Measurements from ENCODE around the gene ABL1. TPM values are rescaled to one million over a fixed set of nuclear protein-coding genes. Genes with fewer than 3 reads are reported as not detected.

ABL1 gene
- total and polyA plus RNA-seq, 3 experiments from 2014 or later: 16.3 to 39.3 (median 38.8) TPM

GRCh38 chr9:130918826-130919558, 83.9 kb downstream of the ABL1 start:
- H3K9me3 ChIP-seq (ENCODE audit: low read length): no peaks in the 10 kb centered on the region
- H3K27ac ChIP-seq (ENCODE audit: low read depth, low read length): no peak overlapping the region
- H3K27me3 Mint-ChIP-seq: peaks cover 7 to 11% of the 10 kb centered on the region in 2 donors
- POLR2A ChIA-PET: no interaction called here
- no peaks in the 10 kb centered on the region for H3K4me1 ChIP-seq (ENCODE audit: insufficient read depth, low read length)
- no peaks in the 10 kb centered on the region for H3K9me3 Mint-ChIP-seq
- no peak overlapping the region for H3K27ac Mint-ChIP-seq
- H3K4me1 Mint-ChIP-seq: no peaks in the 10 kb centered on the region
- no peak overlapping the region for H3K4me3 Mint-ChIP-seq
- no peaks in the 10 kb centered on the region for H3K36me3 ChIP-seq (ENCODE audit: insufficient read depth, low read length)
- H3K27me3 ChIP-seq (ENCODE audit: insufficient read depth, low read length, poor library complexity, severe bottlenecking): peaks cover 90% of the 10 kb centered on the region
- CTCF ChIA-PET: no interaction called here
- H3K4me3 ChIP-seq (ENCODE audit: low read length): no peak overlapping the region
- no peaks in the 10 kb centered on the region for H3K36me3 Mint-ChIP-seq
- DNase-seq: no peak

DNA sequence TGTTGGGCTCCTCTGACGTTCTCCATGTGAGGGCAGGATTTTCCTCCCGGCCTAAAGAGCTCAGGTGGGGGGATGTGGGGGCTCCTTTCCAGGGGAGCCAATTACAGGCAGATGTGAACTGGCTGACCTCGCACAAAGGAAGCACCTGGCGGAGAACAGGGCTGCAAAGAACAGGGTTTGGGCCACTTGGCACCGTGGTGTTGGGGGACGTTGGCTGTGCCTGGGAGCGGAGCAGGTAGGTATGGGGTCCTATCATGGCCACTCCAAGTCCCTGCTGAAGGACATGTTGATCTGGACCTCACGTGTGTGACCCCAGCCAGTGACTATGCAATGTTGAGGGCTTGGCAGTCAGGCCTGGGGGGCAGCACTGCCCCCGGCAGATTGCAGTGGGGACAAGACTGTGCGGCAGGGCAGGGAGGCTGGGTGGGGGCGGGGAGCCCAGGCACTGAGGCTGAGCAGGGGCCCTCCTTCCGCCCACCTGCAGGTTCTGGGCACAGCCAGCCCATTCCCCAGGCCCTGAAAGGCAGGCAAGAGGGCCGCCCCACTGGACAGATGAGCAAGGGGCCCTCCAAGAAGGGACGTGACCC, 84.6 kb downstream of the ABL1 start:
- no peaks in the 10 kb centered on the region for H3K4me1 ChIP-seq (ENCODE audit: insufficient read depth, low read length)
- Mint-ChIP-seq H3K27me3 (peaks cover 7 to 11% of the 10 kb centered on the region in 2 donors), H3K9me3 (no peaks in the 10 kb centered on the region), H3K4me1 (no peaks in the 10 kb centered on the region), H3K27ac (no peak overlapping the region), H3K36me3 (no peaks in the 10 kb centered on the region), H3K4me3 (no peak overlapping the region)
- H3K4me3 ChIP-seq (ENCODE audit: low read length): no peak overlapping the region
- peaks cover 85% of the 10 kb centered on the region for H3K27me3 ChIP-seq (ENCODE audit: insufficient read depth, low read length, poor library complexity, severe bottlenecking)
- no peak overlapping the region for H3K27ac ChIP-seq (ENCODE audit: low read depth, low read length)
- H3K9me3 ChIP-seq (ENCODE audit: low read length): no peaks in the 10 kb centered on the region
- ChIA-PET CTCF (no interaction called here), POLR2A (no interaction called here)
- no peak for DNase-seq
- no peaks in the 10 kb centered on the region for H3K36me3 ChIP-seq (ENCODE audit: insufficient read depth, low read length)

DNA sequence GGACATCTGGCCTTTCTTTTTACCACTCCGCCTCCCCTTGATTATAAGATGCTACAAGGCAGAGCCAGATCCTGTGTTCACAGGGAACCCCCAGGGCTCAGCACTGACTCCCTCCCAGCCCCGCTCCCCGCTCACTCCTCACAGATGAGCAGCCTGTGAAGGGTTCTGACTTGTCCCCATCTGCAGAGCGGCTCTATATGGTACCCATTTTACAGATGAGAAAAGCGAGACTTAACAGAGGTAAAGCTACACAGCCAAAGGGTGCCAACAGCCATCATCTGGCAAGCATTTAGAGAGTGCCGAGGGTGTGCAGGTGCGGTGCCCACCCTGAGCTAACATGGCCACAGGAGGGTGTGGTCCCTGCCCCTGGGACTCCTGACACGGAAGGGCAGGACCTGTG, 85.2 kb downstream of the ABL1 start:
- CTCF ChIA-PET: no interaction called here
- H3K4me1 ChIP-seq (ENCODE audit: insufficient read depth, low read length): no peaks in the 10 kb centered on the region
- no peak overlapping the region for H3K4me3 ChIP-seq (ENCODE audit: low read length)
- Mint-ChIP-seq H3K36me3 (no peaks in the 10 kb centered on the region), H3K4me3 (no peak overlapping the region), H3K27ac (no peak overlapping the region), H3K9me3 (no peaks in the 10 kb centered on the region), H3K4me1 (no peaks in the 10 kb centered on the region), H3K27me3 (peaks cover 7 to 11% of the 10 kb centered on the region in 2 donors)
- H3K27me3 ChIP-seq (ENCODE audit: insufficient read depth, low read length, poor library complexity, severe bottlenecking): peaks cover 84% of the 10 kb centered on the region
- H3K9me3 ChIP-seq (ENCODE audit: low read length): no peaks in the 10 kb centered on the region
- no peak overlapping the region for H3K27ac ChIP-seq (ENCODE audit: low read depth, low read length)
- no peaks in the 10 kb centered on the region for H3K36me3 ChIP-seq (ENCODE audit: insufficient read depth, low read length)
- POLR2A ChIA-PET: no interaction called here
- no peak for DNase-seq

GRCh38 chr9:130920762-130921299, 85.8 kb downstream of the ABL1 start:
- H3K36me3 ChIP-seq (ENCODE audit: insufficient read depth, low read length): no peaks in the 10 kb centered on the region
- Mint-ChIP-seq H3K9me3 (no peaks in the 10 kb centered on the region), H3K4me3 (no peak overlapping the region), H3K27me3 (peaks cover 8 to 11% of the 10 kb centered on the region in 2 donors), H3K27ac (no peak overlapping the region), H3K4me1 (no peaks in the 10 kb centered on the region), H3K36me3 (no peaks in the 10 kb centered on the region)
- H3K27me3 ChIP-seq (ENCODE audit: insufficient read depth, low read length, poor library complexity, severe bottlenecking): peaks cover 84% of the 10 kb centered on the region
- CTCF ChIA-PET: no interaction called here
- no peaks in the 10 kb centered on the region for H3K9me3 ChIP-seq (ENCODE audit: low read length)
- POLR2A ChIA-PET: no interaction called here
- H3K4me3 ChIP-seq (ENCODE audit: low read length): no peak overlapping the region
- H3K4me1 ChIP-seq (ENCODE audit: insufficient read depth, low read length): no peaks in the 10 kb centered on the region
- no peak overlapping the region for H3K27ac ChIP-seq (ENCODE audit: low read depth, low read length)
- DNase-seq: no peak

DNA sequence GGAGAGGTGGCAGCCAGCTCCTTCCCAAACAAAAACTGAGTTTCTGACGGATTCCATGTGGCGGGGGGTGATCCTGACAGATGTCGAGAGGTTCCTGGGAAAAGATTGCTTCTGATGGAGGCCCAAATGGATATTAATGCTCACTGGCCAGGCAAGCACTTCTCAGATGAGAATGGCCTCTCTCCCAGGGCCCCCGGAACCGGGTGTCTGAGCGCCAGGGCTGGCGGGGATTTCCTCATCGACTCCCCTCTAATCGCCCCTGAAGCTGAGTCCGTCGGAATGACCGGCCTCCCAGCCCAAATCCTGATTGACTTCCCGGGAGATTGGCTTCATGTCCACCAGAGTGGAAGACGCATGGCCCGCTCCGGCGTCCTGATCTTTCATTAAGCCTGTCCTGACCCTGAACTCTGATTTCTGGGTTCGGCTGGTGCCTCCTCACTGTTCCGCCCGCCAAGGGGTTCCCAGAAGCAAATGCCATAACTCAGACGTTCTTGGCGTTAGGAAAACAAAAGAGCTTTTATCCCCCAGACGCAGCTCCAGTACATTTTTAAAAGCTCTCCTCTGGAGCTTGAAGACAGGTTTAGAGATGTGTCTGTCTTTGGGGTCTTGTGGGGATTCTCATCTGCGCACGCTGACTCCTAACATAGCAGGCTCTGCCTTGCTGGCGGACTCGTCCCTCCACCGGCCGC, 86.4 kb downstream of the ABL1 start:
- CTCF ChIA-PET: no interaction called here
- Mint-ChIP-seq H3K9me3 (no peaks in the 10 kb centered on the region), H3K4me3 (no peak overlapping the region), H3K27ac (no peak overlapping the region), H3K36me3 (no peaks in the 10 kb centered on the region), H3K27me3 (peaks cover 9 to 11% of the 10 kb centered on the region in 2 donors), H3K4me1 (no peaks in the 10 kb centered on the region)
- H3K36me3 ChIP-seq (ENCODE audit: insufficient read depth, low read length): no peaks in the 10 kb centered on the region
- no peaks in the 10 kb centered on the region for H3K4me1 ChIP-seq (ENCODE audit: insufficient read depth, low read length)
- H3K27ac ChIP-seq (ENCODE audit: low read depth, low read length): no peak overlapping the region
- no peak for DNase-seq
- POLR2A ChIA-PET: no interaction called here
- H3K9me3 ChIP-seq (ENCODE audit: low read length): no peaks in the 10 kb centered on the region
- peaks cover 81% of the 10 kb centered on the region for H3K27me3 ChIP-seq (ENCODE audit: insufficient read depth, low read length, poor library complexity, severe bottlenecking)
- no peak overlapping the region for H3K4me3 ChIP-seq (ENCODE audit: low read length)

GRCh38 chr9:130921989-130922892, 87.2 kb downstream of the ABL1 start:
- no peaks in the 10 kb centered on the region for H3K36me3 ChIP-seq (ENCODE audit: insufficient read depth, low read length)
- H3K9me3 Mint-ChIP-seq: no peaks in the 10 kb centered on the region
- H3K27ac ChIP-seq (ENCODE audit: low read depth, low read length): no peak overlapping the region
- H3K4me1 Mint-ChIP-seq: no peaks in the 10 kb centered on the region
- H3K9me3 ChIP-seq (ENCODE audit: low read length): no peaks in the 10 kb centered on the region
- H3K27me3 ChIP-seq (ENCODE audit: insufficient read depth, low read length, poor library complexity, severe bottlenecking): peaks cover 84% of the 10 kb centered on the region
- POLR2A ChIA-PET: no interaction called here
- no peak overlapping the region for H3K4me3 Mint-ChIP-seq
- H3K27ac Mint-ChIP-seq: no peak overlapping the region
- H3K4me1 ChIP-seq (ENCODE audit: insufficient read depth, low read length): no peaks in the 10 kb centered on the region
- no peak for DNase-seq
- CTCF ChIA-PET: no interaction called here
- H3K36me3 Mint-ChIP-seq: no peaks in the 10 kb centered on the region
- no peak overlapping the region for H3K4me3 ChIP-seq (ENCODE audit: low read length)
- H3K27me3 Mint-ChIP-seq: peaks cover 9 to 11% of the 10 kb centered on the region in 2 donors

GRCh38 chr9:130922893-130923610, 88.0 kb downstream of the ABL1 start:
- Mint-ChIP-seq H3K36me3 (no peaks in the 10 kb centered on the region), H3K4me1 (no peaks in the 10 kb centered on the region), H3K9me3 (no peaks in the 10 kb centered on the region), H3K27ac (no peak overlapping the region), H3K4me3 (no peak overlapping the region), H3K27me3 (peaks cover 9 to 11% of the 10 kb centered on the region in 2 donors)
- Histone ChIP-seq H3K4me3 (ENCODE audit: low read length) (no peak overlapping the region), H3K36me3 (ENCODE audit: insufficient read depth, low read length) (no peaks in the 10 kb centered on the region), H3K27me3 (ENCODE audit: insufficient read depth, low read length, poor library complexity, severe bottlenecking) (peaks cover 81% of the 10 kb centered on the region), H3K27ac (ENCODE audit: low read depth, low read length) (no peak overlapping the region), H3K4me1 (ENCODE audit: insufficient read depth, low read length) (no peaks in the 10 kb centered on the region), H3K9me3 (ENCODE audit: low read length) (no peaks in the 10 kb centered on the region)
- CTCF ChIA-PET: no interaction called here
- DNase-seq: no peak
- POLR2A ChIA-PET: no interaction called here
